Measurements from ENCODE around the gene C20orf141. TPM values are rescaled to one million over a fixed set of nuclear protein-coding genes. Genes with fewer than 3 reads are reported as not detected.

C20orf141 gene
- total and polyA plus RNA-seq, 2 experiments from 2014 or later: not detected

DNA sequence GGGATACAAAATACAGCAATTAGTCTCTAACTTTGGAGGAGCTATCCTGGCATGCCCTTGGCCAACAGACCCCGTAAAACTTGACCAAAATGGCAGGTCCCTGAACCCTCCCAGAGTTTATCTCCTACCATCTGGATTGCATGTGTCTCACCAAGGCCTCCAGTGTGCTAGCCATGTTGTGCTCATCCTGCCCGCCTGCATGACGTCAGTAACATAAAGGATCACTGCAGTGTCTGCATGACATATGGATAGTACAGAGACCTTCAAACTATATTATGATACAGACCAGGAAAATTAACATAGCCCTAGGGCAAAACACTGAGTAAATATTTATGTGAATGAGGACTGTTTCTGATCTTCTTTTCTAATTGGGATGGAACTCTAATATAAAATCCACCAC is 39.6 kb upstream of the C20orf141 start:
- TF ChIP-seq CTCF (IDR thresholded peaks at IDR 0.05; ENCODE audit: low read depth, low read length): no peak

DNA sequence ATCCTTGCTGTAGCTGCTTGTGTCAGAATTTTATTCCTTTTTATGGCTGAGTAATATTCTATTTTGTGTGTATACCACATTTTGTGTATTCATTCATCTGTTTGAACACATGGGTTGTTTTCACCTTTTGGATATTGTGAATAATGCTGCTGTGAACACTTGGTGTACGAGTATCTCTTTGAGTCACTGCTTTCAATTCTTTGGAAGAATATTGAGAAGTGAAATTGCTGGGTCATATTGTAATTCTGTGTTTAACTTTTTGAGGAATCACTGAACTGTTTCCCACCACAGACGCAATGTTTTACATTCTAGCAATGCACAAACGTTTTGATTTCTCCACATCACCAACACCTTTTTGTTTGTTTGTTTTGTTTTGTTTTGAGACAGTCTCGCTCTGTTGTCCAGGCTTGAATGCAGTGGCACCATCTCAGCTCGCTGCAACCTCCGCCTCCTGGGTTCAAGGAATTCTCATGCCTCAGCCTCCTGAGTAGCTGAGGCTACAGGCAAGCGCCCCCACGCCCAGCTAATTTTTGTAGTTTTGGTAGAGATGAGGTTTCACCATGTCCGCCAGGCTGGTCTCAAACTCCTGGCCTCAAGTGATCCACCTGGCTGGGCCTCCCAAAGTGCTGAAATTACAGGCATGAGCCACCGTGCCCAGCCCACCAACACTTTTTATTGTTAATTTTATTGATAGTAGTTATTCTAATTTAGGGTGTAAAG is 36.0 kb upstream of the C20orf141 start:
- H3K4me3 ChIP-seq: no peak overlapping the region
- TF ChIP-seq CTCF (IDR thresholded peaks at IDR 0.05; ENCODE audit: low read depth, low read length): no peak
- DNase-seq (ENCODE audit: low read depth in 1 of 2, low spot score in 1 of 2): no peak
- peaks cover 27% of the 10 kb centered on the region for H3K27me3 ChIP-seq
- H3K9me3 ChIP-seq (ENCODE audit: low read depth): no peaks in the 10 kb centered on the region
- H3K36me3 ChIP-seq: no peaks in the 10 kb centered on the region
- H3K27ac ChIP-seq: no peak overlapping the region
- H3K4me1 ChIP-seq (ENCODE audit: low read depth): no peaks in the 10 kb centered on the region

More for the DNA sequence above, 39.6 kb upstream of the C20orf141 start:
- Histone ChIP-seq H3K4me3 (no peak overlapping the region), H3K27ac (no peak overlapping the region), H3K27me3 (peaks cover 7% of the 10 kb centered on the region), H3K4me1 (ENCODE audit: low read depth) (no peaks in the 10 kb centered on the region), H3K9me3 (ENCODE audit: low read depth) (no peaks in the 10 kb centered on the region), H3K36me3 (no peaks in the 10 kb centered on the region)
- DNase-seq (ENCODE audit: low read depth in 1 of 2, low spot score in 1 of 2): no peak

DNA sequence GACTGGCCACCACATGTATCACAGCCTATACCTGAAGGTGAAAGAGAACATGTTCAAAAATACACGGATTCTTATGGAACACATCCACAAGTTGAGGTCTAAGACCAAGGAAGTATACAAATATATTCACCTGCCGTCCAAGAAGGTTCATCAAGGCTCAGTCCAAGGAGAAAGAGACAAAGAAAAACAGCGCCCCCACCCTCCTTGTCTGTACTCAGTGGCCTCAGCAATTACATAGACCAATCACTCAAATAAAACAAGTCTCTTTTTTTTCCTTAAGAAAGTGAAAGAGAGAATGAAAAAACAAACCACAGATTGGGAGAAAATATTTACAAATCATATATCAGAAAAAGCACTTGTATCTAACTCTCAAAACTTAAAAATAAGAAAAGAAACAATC is 33.8 kb upstream of the C20orf141 start:
- H3K4me1 ChIP-seq (ENCODE audit: low read depth): no peaks in the 10 kb centered on the region
- H3K4me3 ChIP-seq: no peak overlapping the region
- no peak overlapping the region for H3K27ac ChIP-seq
- H3K27me3 ChIP-seq: peaks cover 27% of the 10 kb centered on the region
- TF ChIP-seq CTCF (IDR thresholded peaks at IDR 0.05; ENCODE audit: low read depth, low read length): no peak
- no peaks in the 10 kb centered on the region for H3K9me3 ChIP-seq (ENCODE audit: low read depth)
- no peaks in the 10 kb centered on the region for H3K36me3 ChIP-seq
- no peak for DNase-seq (ENCODE audit: low read depth in 1 of 2, low spot score in 1 of 2)

DNA sequence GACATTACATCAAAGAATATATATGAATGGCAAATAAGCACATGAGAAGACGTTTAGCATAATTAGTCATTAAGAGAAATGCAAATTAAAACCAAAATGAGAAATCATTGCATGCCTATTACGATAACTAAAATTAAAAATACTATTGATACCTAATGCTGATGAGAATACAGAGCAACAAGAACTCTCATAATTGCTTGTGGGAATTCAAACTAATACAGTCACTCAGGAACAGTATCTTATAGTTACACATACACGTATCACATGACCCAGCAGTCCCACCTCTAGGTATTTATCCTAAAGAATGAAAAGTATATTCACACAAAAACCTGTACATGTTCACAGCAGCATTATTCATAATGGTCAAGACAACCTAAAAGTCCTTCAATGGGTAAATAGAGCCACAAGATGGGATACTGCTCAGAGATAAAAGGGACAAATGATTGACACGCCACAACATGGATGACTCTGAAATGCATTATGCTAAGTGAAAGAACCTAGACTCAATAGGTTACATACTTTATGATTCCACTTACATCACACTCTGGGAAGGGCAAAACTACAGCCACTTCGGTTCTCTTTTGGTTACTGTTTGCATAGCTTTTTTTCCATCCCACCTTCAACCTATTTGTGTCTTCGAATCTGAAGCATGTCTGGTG is 30.8 kb upstream of the C20orf141 start:
- TF ChIP-seq CTCF (IDR thresholded peaks at IDR 0.05; ENCODE audit: low read depth, low read length): no peak
- DNase-seq (ENCODE audit: low read depth in 1 of 2, low spot score in 1 of 2): no peak
- no peaks in the 10 kb centered on the region for H3K4me1 ChIP-seq (ENCODE audit: low read depth)

GRCh38 chr20:2793471-2793870 is 21.3 kb upstream of the C20orf141 start:
- Histone ChIP-seq H3K4me1 (ENCODE audit: low read depth) (no peaks in the 10 kb centered on the region), H3K27ac (no peak overlapping the region), H3K36me3 (peaks cover 6% of the 10 kb centered on the region), H3K27me3 (no peaks in the 10 kb centered on the region), H3K9me3 (ENCODE audit: low read depth) (no peaks in the 10 kb centered on the region), H3K4me3 (no peak overlapping the region)
- TF ChIP-seq CTCF (IDR thresholded peaks at IDR 0.05; ENCODE audit: low read depth, low read length): no peak
- no peak for DNase-seq (ENCODE audit: low read depth in 1 of 2, low spot score in 1 of 2)

More for the DNA sequence above, 30.8 kb upstream of the C20orf141 start:
- H3K4me3 ChIP-seq: no peak overlapping the region
- H3K27ac ChIP-seq: no peak overlapping the region
- H3K36me3 ChIP-seq: no peaks in the 10 kb centered on the region
- H3K9me3 ChIP-seq (ENCODE audit: low read depth): no peaks in the 10 kb centered on the region
- H3K27me3 ChIP-seq: peaks cover 23% of the 10 kb centered on the region
